HG03159 (cell line): ENCODE results near the gene ARSK.

ENCODE experiments used
- ATAC-seq: cut with Tn5 transposase; IDR thresholded peaks from one replicate; pipeline ENCODE4 v1.9.1; 2021; ENCODE audit warnings: mild to moderate bottlenecking, moderate library complexity; ENCODE audit not compliant: unreplicated experiment

The ARSK gene

DNA sequence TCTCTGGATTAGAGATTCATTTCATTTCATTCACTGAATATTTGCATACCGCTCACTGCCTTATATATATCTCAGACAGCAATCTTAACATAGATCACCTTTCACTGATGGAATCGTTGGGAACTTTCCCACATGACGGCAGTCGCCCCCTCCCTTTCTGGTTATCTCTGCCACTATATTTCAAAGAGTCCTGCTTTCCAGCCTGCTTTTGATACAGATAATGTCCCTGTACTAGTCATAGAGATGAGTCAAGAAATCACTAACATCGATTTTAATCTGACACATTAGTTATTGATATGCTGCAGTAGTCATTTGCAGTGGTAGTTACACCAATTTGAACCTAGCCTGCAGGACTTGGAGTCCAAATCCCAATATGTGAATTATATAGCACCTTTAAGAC is 8.5 kb downstream of the ARSK start:
- ATAC-seq = no peak

GRCh38 chr5:95564450-95564849 is 9.5 kb downstream of the ARSK start:
- ATAC-seq = no peak

GRCh38 chr5:95565280-95565920 is 10.5 kb downstream of the ARSK start:
- no peak for ATAC-seq

GRCh38 chr5:95572016-95572415 is 17.1 kb downstream of the ARSK start:
- ATAC-seq = no peak

DNA sequence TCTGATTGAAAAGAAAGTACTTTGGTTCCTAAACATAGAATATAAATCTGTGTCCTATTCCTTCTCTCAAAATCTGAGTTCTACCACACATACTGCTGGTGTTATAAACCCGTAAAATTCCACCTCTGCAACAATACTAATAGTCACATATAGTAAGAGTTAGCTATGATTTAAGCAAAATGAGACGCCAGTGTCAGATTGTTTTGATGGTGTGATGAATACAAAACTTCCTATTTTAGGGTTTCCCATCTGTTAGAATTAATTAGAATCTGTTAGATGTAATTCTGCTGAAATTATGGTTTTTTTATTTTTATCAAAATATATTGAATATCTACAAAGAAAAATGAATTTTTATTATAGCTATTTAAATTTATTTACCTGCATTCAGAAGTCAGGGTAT is 26.7 kb downstream of the ARSK start:
- no peak for ATAC-seq

- no peak for ATAC-seq
Observed at GRCh38 chr5:95583992-95584391, 29.1 kb downstream of the ARSK start.

DNA sequence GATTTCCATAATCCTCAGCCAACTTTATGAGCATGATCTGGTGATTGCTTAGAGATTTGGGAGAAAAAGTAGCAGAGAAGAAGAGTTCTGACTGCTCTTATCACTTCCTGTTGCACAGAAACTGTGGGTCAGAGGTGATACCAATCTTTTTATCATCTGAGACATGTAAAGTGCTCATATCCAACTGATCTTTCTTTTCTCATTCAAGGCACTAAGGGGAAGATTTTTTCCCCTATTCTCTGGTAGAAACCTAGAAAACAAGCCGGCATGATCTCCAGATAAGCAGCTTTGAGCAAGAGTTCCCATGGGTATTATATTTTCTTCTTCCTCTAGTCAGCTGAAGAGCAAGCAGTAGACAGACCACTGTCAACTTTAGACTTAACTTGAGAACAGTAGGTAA is 36.0 kb downstream of the ARSK start:
- no peak for ATAC-seq

DNA sequence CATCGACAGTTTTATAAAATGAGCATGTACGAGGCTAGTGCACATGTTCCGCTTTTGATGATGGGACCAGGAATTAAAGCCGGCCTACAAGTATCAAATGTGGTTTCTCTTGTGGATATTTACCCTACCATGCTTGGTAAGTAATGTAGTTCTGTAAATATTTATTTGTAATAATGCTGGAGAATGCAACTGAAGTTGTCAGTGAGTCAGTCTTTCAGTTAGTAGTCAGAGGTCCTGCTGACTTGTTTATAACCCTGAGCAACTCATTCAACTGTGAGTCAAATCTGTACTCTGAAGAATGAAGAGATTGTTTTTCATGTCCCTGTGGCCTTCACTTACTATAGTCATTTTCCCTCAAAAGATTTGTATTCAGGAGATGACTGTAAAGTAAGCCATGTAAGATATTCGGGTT is 36.6 kb downstream of the ARSK start:
- peak; percentile 89 for ATAC-seq

DNA sequence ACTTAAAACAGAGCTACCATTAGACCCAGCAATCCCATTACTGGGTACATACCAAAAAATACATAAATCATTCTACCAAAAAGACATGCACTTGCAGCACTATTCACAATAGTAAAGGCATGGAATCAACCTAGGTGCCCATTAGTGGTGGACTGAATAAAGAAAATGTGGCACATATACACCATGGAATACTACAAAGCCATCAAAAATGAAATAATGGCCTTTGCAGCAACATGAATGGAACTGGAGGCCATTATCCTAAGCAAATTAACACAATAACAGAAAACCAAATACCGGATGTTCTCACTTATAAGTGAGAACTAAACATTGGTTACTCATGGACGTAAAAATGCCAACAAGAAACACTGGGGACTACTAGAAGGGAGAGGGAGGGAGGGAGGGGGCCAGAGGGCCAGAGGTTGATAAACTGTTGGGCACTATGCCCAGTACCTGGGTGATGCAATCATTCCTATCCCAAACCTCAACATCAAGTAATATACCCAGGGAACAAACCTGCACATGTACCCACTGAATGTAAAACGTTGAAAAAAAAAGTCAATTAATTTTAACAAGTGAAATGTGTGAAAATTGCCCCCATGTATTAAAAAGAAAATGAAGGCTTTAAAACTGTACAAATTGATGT is 40.5 kb downstream of the ARSK start:
- ATAC-seq = no peak

DNA sequence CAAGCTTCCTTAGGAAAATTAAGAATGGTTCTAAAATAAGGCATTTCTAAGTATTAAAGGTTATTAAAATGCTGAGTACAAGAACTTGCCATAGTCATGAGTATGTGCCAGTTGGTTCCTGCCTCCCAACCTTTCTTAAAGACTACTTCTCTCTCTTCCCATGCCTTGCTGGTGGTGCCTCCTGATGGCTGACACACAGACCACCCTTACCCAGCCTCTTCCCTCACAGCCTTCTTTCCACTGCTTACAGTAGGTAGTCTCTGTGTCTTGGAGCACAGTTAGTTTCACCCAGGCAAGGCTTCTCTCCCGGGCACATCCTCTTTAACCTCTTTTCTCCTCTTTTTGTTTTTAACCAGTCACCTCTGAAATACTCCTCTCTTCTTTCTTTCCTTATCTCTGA is 44.4 kb downstream of the ARSK start:
- no peak for ATAC-seq

DNA sequence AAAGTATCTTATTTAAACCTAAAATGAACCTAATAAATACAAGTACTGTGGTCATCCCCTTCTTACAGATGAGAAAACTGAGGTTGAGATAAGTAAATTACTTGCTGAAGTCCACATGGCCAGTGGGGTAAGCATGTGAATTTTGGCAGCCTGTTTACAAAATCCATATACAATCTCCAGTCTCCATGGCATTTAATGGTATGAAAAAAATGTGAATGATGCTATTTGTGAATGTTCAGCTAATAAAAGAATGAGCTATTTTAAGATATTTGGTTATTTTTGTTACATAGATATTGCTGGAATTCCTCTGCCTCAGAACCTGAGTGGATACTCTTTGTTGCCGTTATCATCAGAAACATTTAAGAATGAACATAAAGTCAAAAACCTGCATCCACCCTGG is 45.7 kb downstream of the ARSK start:
- no peak for ATAC-seq

DNA sequence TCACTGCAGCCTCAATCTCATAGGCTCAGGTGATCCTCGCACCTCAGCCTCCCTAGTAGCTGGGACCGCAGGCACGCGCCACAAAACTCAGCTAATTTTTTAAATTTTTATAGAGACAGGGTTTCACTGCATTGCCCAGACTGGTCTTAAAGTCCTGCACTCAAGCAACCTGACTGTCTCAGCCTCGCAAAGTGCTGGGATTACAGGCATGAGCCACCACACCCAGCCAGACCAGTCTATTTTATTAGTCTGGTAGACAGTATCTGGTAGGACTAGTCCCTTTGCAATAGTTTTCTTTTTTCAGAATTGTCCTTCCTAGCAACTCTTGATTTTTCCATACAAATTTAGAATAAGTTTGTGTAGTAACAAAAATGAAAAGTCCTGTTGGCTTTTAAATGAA is 50.9 kb downstream of the ARSK start:
- no peak for ATAC-seq

DNA sequence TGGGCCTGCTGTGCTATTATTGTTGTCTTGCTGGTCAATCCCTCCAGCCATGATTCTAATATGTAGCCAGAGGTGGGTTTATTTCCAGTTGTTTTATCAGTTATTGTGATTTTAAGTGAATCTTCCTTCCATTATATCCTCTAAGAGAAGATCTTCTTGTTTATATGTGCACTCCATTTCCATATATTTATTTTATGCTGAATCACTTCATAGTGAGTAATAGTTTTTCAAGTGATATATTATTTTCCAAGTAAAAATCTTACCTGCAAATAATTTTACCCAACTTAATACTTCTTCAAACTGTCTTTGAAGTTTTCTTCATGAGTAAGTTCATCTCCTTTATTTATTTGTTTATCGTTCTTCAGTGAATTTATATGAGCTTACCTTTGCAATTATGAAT is 51.5 kb downstream of the ARSK start:
- ATAC-seq = no peak

DNA sequence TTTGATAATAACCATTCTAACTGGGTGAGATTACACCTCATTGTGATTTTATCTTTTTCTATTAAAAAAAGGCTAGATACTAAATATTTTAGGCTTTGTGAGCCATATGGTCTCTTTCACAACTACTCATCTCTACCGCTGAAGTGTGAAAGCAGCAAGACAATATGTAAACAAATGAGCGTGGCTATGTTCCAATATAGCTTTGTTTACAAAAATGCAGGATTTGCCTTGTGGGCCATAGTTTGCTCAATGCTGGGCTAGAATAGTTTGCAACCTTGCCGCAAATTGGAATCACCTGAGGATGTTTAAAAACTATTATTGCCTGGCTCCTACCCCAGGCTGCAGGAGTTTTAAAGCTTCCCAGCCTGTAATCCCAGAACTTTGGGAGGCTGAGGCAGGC is 54.8 kb downstream of the ARSK start:
- ATAC-seq = no peak

- ATAC-seq = no peak
Observed at GRCh38 chr5:95610546-95610945, 55.6 kb downstream of the ARSK start.

GRCh38 chr5:95611396-95611795 is 56.5 kb downstream of the ARSK start:
- no peak for ATAC-seq

DNA sequence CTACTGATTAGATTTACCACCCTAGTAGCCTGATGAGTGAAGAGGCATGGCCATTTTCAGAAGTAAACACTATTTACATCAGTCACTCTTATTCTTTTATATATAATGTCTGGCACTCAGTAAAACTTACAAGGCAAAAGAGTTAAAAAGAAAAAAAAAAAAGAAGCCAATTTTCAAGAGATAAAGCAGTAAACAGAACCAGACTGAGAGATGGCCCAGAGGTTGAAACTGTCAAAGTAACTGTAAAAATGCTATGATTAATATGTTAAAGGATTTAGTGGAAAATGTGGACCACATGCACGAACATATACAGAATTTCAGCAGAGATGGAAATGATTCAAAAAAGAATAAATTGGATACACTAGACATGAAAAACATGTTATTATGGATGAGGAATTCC is 58.6 kb downstream of the ARSK start:
- no peak for ATAC-seq

- ATAC-seq = no peak
Observed at GRCh38 chr5:95615164-95615467, 60.2 kb downstream of the ARSK start.

GRCh38 chr5:95617057-95617456 is 62.2 kb downstream of the ARSK start:
- ATAC-seq = no peak

GRCh38 chr5:95619096-95619495 is 64.2 kb downstream of the ARSK start:
- no peak for ATAC-seq

DNA sequence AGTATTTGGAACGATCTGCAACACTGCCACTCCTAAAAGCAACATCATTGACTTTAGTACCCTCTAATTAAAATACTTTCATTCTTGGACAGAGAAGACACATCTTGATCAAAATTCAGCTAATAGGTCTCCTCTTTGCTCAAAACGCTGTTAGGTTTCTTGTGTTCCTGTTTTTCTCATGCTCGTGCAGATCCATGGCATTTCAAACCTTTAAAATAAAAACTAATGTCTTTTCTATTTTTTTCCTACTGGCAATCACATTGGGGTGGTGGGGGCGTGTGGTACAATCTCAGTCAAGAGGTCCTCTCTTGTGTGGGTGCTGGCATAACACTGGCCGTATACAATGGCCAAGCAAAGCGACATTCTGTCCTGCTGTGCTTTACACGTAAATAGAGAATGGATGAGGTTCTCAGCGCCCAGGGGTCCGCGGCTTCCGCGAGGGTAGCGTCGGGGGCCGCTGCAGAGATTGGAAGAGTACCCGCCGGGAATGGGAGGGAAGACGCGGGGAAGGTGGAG is 64.7 kb downstream of the ARSK start:
- no peak for ATAC-seq

GRCh38 chr5:95620030-95620869 is 65.3 kb downstream of the ARSK start, which contains the start of gene GPR150:
GPR150 (plus strand) TSS chr5:95620087; CDS start chr5:95620276, 189 bp downstream.
- ATAC-seq = peak; percentile 66
